Measurements from ENCODE around the gene SFRP5.

Gene SFRP5, protein sequence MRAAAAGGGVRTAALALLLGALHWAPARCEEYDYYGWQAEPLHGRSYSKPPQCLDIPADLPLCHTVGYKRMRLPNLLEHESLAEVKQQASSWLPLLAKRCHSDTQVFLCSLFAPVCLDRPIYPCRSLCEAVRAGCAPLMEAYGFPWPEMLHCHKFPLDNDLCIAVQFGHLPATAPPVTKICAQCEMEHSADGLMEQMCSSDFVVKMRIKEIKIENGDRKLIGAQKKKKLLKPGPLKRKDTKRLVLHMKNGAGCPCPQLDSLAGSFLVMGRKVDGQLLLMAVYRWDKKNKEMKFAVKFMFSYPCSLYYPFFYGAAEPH

GRCh38 chr10:97771913-97772823 is at the start of gene SFRP5:
TSS of gene SFRP5 (minus strand) at chr10:97771999. CDS start at chr10:97771833, 166 bp downstream.
- no peak within 1 kb of the TSS for H3K4me3 ChIP-seq (ENCODE audit: low read depth, low read length)
- DNase-seq (ENCODE audit: low read depth): no peak
- TF ChIP-seq, protein P1, sequence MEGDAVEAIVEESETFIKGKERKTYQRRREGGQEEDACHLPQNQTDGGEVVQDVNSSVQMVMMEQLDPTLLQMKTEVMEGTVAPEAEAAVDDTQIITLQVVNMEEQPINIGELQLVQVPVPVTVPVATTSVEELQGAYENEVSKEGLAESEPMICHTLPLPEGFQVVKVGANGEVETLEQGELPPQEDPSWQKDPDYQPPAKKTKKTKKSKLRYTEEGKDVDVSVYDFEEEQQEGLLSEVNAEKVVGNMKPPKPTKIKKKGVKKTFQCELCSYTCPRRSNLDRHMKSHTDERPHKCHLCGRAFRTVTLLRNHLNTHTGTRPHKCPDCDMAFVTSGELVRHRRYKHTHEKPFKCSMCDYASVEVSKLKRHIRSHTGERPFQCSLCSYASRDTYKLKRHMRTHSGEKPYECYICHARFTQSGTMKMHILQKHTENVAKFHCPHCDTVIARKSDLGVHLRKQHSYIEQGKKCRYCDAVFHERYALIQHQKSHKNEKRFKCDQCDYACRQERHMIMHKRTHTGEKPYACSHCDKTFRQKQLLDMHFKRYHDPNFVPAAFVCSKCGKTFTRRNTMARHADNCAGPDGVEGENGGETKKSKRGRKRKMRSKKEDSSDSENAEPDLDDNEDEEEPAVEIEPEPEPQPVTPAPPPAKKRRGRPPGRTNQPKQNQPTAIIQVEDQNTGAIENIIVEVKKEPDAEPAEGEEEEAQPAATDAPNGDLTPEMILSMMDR (IDR thresholded peaks at IDR 0.05; ENCODE audit: control insufficient read depth, extremely low read depth, insufficient read depth): no peak

- no peak for DNase-seq (ENCODE audit: low read depth)
- H3K4me3 ChIP-seq (ENCODE audit: low read depth, low read length): no peak overlapping the region
- TF ChIP-seq, protein P1 (IDR thresholded peaks at IDR 0.05; ENCODE audit: control insufficient read depth, extremely low read depth, insufficient read depth): no peak
Observed at GRCh38 chr10:97820096-97820704, 48.4 kb upstream of the SFRP5 start.

- TF ChIP-seq, protein P1 (IDR thresholded peaks at IDR 0.05; ENCODE audit: control insufficient read depth, extremely low read depth, insufficient read depth): no peak
Observed at GRCh38 chr10:97818572-97818971, 46.8 kb upstream of the SFRP5 start.

GRCh38 chr10:97816609-97817008 is 44.8 kb upstream of the SFRP5 start:
- TF ChIP-seq, protein P1 (IDR thresholded peaks at IDR 0.05; ENCODE audit: control insufficient read depth, extremely low read depth, insufficient read depth): no peak
- DNase-seq (ENCODE audit: low read depth): no peak
- H3K4me3 ChIP-seq (ENCODE audit: low read depth, low read length): no peak overlapping the region

More at GRCh38 chr10:97818572-97818971, 46.8 kb upstream of the SFRP5 start:
- no peak for DNase-seq (ENCODE audit: low read depth)
- H3K4me3 ChIP-seq (ENCODE audit: low read depth, low read length): no peak overlapping the region

DNA sequence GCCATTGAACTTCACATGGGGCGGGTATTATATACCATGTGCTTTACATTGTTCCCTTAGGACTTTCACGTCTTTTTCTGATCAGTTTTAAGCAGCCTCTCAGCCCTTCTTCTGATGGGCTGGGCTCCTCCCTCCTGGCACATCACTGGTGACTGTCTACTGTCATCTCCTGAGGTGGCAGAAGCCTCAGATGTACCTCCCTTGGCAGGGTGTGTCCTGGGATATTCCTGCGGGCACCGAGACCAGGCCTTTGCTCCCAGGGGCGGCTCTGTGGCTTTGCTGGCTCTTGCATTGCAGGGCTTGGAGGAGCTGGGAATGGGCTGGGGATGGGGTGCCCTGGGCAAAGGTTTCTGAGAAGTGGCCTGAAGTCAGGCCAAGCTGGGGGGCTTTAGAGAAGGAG is 43.2 kb upstream of the SFRP5 start:
- TF ChIP-seq, protein P1 (IDR thresholded peaks at IDR 0.05; ENCODE audit: control insufficient read depth, extremely low read depth, insufficient read depth): no peak
- H3K4me3 ChIP-seq (ENCODE audit: low read depth, low read length): no peak overlapping the region
- no peak for DNase-seq (ENCODE audit: low read depth)

- DNase-seq (ENCODE audit: low read depth): no peak
Observed at GRCh38 chr10:97813311-97813710, 41.5 kb upstream of the SFRP5 start.

More at GRCh38 chr10:97813311-97813710, 41.5 kb upstream of the SFRP5 start:
- TF ChIP-seq, protein P1 (IDR thresholded peaks at IDR 0.05; ENCODE audit: control insufficient read depth, extremely low read depth, insufficient read depth): no peak
- no peak overlapping the region for H3K4me3 ChIP-seq (ENCODE audit: low read depth, low read length)

All from LNCaP clone FGC (cell line).